HepG2 (cell line): ENCODE measurements around the gene MPP7. TPM values are rescaled to one million over a fixed set of nuclear protein-coding genes. Genes with fewer than 3 reads are reported as not detected.

Experiments
- BORCS8-MEF2B ChIP-seq: sonication (generic); formaldehyde crosslinking; IDR thresholded peaks from 2 replicates; pipeline ENCODE4 v1.8.0; 2022; ENCODE audit warnings: mild to moderate bottlenecking, missing genetic modification reagents
- BRD4 ChIP-seq: sonication (generic); formaldehyde crosslinking; IDR thresholded peaks from 2 replicates; pipeline ENCODE4 v1.4.0; 2020; ENCODE audit warnings: missing genetic modification reagents
- CBX5 ChIP-seq: sonication (generic); formaldehyde crosslinking; IDR thresholded peaks from 2 replicates; pipeline ENCODE4 v1.4.0; 2020; ENCODE audit warnings: missing genetic modification reagents, borderline replicate concordance
- JUN ChIP-seq: sonication (generic); formaldehyde crosslinking; IDR thresholded peaks from 2 replicates; pipeline ENCODE4 v1.4.0; 2020; ENCODE audit warnings: mild to moderate bottlenecking, missing genetic modification reagents
- PRDM10 ChIP-seq: sonication (generic); formaldehyde crosslinking; IDR thresholded peaks from 2 replicates; pipeline ENCODE4 v1.4.0; 2020; ENCODE audit warnings: low read depth, missing genetic modification reagents
- RARG ChIP-seq: sonication (generic); formaldehyde crosslinking; IDR thresholded peaks from 2 replicates; pipeline ENCODE4 v1.4.0; 2020; ENCODE audit warnings: low read depth, mild to moderate bottlenecking, missing genetic modification reagents
- SIN3B ChIP-seq: fragments of 150-350 bp; IDR thresholded peaks from 2 replicates; pipeline ENCODE4 v1.6.1; 2014; ENCODE audit warnings: low read length
- SUZ12 ChIP-seq: fragments of 150-350 bp; IDR thresholded peaks from 2 replicates; pipeline ENCODE4 v1.6.1; 2014; ENCODE audit warnings: low read depth, low read length
- TEAD3 ChIP-seq: optimal IDR thresholded peaks from 2 replicates; pipeline ENCODE3; 2016; ENCODE audit warnings: borderline replicate concordance
- ZKSCAN8 ChIP-seq: IDR thresholded peaks from 2 replicates; pipeline ENCODE4 v1.6.1; 2016; ENCODE audit warnings: borderline replicate concordance, missing genetic modification reagents, missing compliant biosample characterization
- ZNF333 ChIP-seq: sonication (generic); formaldehyde crosslinking; IDR thresholded peaks from 2 replicates; pipeline ENCODE4 v1.4.0; 2020; ENCODE audit warnings: mild to moderate bottlenecking, missing genetic modification reagents, borderline replicate concordance
- ZNF350 ChIP-seq: sonication (generic); formaldehyde crosslinking; IDR thresholded peaks from 2 replicates; pipeline ENCODE4 v1.4.0; 2020; ENCODE audit warnings: mild to moderate bottlenecking, low read depth, missing genetic modification reagents, borderline replicate concordance
- ZNF639 ChIP-seq: conservative IDR thresholded peaks from 2 replicates; pipeline ENCODE4 v1.6.1; 2018; ENCODE audit warnings: missing genetic modification reagents
- ZNF713 ChIP-seq: sonication (generic); formaldehyde crosslinking; IDR thresholded peaks from 2 replicates; pipeline ENCODE4 v1.4.0; 2020; ENCODE audit warnings: mild to moderate bottlenecking, missing genetic modification reagents
- polyA plus RNA-seq, 8 experiments: library from polyadenylated mRNA; depleted of rRNA in 3 of 8; stranded (reverse) in 7 of 8; unstranded in 1 of 8; fragments of >200 nt; fragmentation: Illumina TruSeq in 4 of 8; extraction: Trizol in 4 of 8; gene quantifications; 2 replicates each; pipeline versions ENCODE4 v1.2.1 to v1.2.3, GENCODE V29; 2011 to 2016; ENCODE audit warnings: low read depth in 4 of 8, missing spikeins in 1 of 8, mixed read lengths in 1 of 8; ENCODE audit not compliant: insufficient read depth in 1 of 8
- total RNA-seq, 5 experiments: library from RNA; depleted of rRNA; stranded (reverse); fragments of >200 nt; fragmentation: Illumina TruSeq; extraction: Trizol; gene quantifications; 2 replicates each; pipeline ENCODE4 v1.2.3, GENCODE V29; 2016; ENCODE audit warnings: low read depth in 1 of 5

MPP7 gene
- total and polyA plus RNA-seq, 2 of the 13 experiments (the other 11 are each of a cell fraction or from before 2014, with no cell fraction given): 6.8 to 16.4 TPM

- no peak for TF ChIP-seq ZNF333 (CRISPR knock-in tag)
- no peak for TF ChIP-seq ZNF350 (CRISPR knock-in tag)
- TF ChIP-seq CBX5 (CRISPR knock-in tag): no peak
- TF ChIP-seq ZKSCAN8 (CRISPR knock-in tag): no peak
- TF ChIP-seq RARG (CRISPR knock-in tag): no peak
- TF ChIP-seq BORCS8-MEF2B: no peak
- TF ChIP-seq JUN (CRISPR knock-in tag): no peak
- no peak for TF ChIP-seq ZNF713
- no peak for TF ChIP-seq BRD4
- no peak for TF ChIP-seq SIN3B
- TF ChIP-seq ZNF639 (CRISPR knock-in tag): no peak
- no peak for TF ChIP-seq SUZ12
- TF ChIP-seq PRDM10: no peak
- no peak for TF ChIP-seq TEAD3 (CRISPR knock-in tag)
These were observed 20.5 kb downstream of the MPP7 start (continued) for GRCh38 chr10:28282336-28282735.
